Endodermal cell (in vitro differentiated cells): ENCODE measurements around the gene KCNK10. TPM values are rescaled to one million over a fixed set of nuclear protein-coding genes. Genes with fewer than 3 reads are reported as not detected.

Source experiments
- DNase-seq: peaks from one replicate; pipeline ENCODE4 v3.0.0-alpha.2; 2017
- H3K27ac ChIP-seq: 2 replicates; pipeline ENCODE4 v1.5.1; 2013; ENCODE audit warnings: mild to moderate bottlenecking, low read depth, low read length, moderate library complexity
- H3K27me3 ChIP-seq: 2 replicates; pipeline ENCODE4 v1.6.1; 2013; ENCODE audit warnings: mild to moderate bottlenecking, low read length, moderate library complexity; ENCODE audit not compliant: insufficient read depth, control insufficient read depth, poor library complexity, severe bottlenecking
- H3K36me3 ChIP-seq: 2 replicates; pipeline ENCODE4 v1.7.0; 2013; ENCODE audit warnings: mild to moderate bottlenecking, low read length, moderate library complexity; ENCODE audit not compliant: control insufficient read depth, insufficient read depth
- H3K4me1 ChIP-seq: one replicate; pipeline ENCODE4 v1.7.0; 2013; ENCODE audit warnings: low read length; ENCODE audit not compliant: control insufficient read depth, insufficient read depth
- H3K4me3 ChIP-seq: 2 replicates; pipeline ENCODE4 v1.5.1; 2013; ENCODE audit warnings: mild to moderate bottlenecking, low read length, moderate library complexity
- H3K9ac ChIP-seq: 2 replicates; pipeline ENCODE4 v1.6.1; 2013; ENCODE audit warnings: mild to moderate bottlenecking, low read length, moderate library complexity; ENCODE audit not compliant: poor library complexity, severe bottlenecking; ENCODE audit errors: extremely low read depth
- H3K9me3 ChIP-seq: 2 replicates; pipeline ENCODE4 v1.6.1; 2013; ENCODE audit warnings: mild to moderate bottlenecking, low read length, moderate library complexity; ENCODE audit not compliant: control insufficient read depth
- H3K27ac Mint-ChIP-seq: 2 replicates; pipeline ENCODE4 v1.8.0; 2020; ENCODE audit warnings: mixed read lengths
- H3K27me3 Mint-ChIP-seq: 2 replicates; pipeline ENCODE4 v1.8.0; 2021; ENCODE audit warnings: mild to moderate bottlenecking, mixed read lengths; ENCODE audit not compliant: insufficient read depth
- H3K36me3 Mint-ChIP-seq: 2 replicates; pipeline ENCODE4 v1.8.0; 2020; ENCODE audit warnings: low read depth, mixed read lengths
- H3K4me1 Mint-ChIP-seq: 2 replicates; pipeline ENCODE4 v1.8.0; 2020; ENCODE audit warnings: mixed read lengths
- H3K4me3 Mint-ChIP-seq: 2 replicates; pipeline ENCODE4 v1.8.0; 2020; ENCODE audit warnings: mild to moderate bottlenecking, moderate library complexity, mixed read lengths
- H3K9me3 Mint-ChIP-seq: 2 replicates; pipeline ENCODE4 v1.8.0; 2020; ENCODE audit warnings: mild to moderate bottlenecking, mixed read lengths
- CTCF ChIP-seq: fragments of 200-600 bp; sonication (generic); conservative IDR thresholded peaks from 2 replicates; pipeline ENCODE4 v1.5.0; 2021; ENCODE audit warnings: antibody characterized with exemption, mild to moderate bottlenecking
- WGBS, 2 experiments: methylation state at CpG; one replicate each; pipeline versions ENCODE4 v1.1.5 to v1.1.7; 2013; ENCODE audit warnings: missing lambda C conversion rate in 2 of 2, mixed read lengths in 1 of 2; ENCODE audit not compliant: insufficient coverage in 1 of 2, insufficient read length in 1 of 2; 5-methylcytosine and 5-hydroxymethylcytosine counted together
- total RNA-seq, 2 donors: library from RNA; stranded (reverse); fragmentation: NEBNext Ultra II Directional in 1 of 2; extraction: Animal tissue kit (Norgen Biotek cat#: 25700) in 1 of 2; gene quantifications; 2 replicates in 1 of 2; 3 replicates in 1 of 2; pipeline ENCODE4 v1.2.1, GENCODE V29; 2021

KCNK10 gene
- total RNA-seq, 2 donors from 2014 or later: 0.24 to 1.8 TPM

- peaks cover 2% of the 10 kb centered on the region for H3K36me3 Mint-ChIP-seq
- 88 to 93% methylated on average over 6 to 7 of the region's 7 CpGs for WGBS, 2 experiments
Observed at GRCh38 chr14:88168025-88168424, 155.0 kb downstream of the KCNK10 start.

GRCh38 chr14:88166616-88167015 lies 156.5 kb downstream of the KCNK10 start:
- Histone ChIP-seq H3K9me3 (peaks cover 26% of the 10 kb centered on the region), H3K4me1 (no peaks in the 10 kb centered on the region), H3K4me3 (no peak overlapping the region), H3K27ac (no peak overlapping the region), H3K9ac (no peak overlapping the region), H3K27me3 (no peaks in the 10 kb centered on the region), H3K36me3 (no peaks in the 10 kb centered on the region)
- Mint-ChIP-seq H3K27me3 (peaks cover 11% of the 10 kb centered on the region), H3K9me3 (peaks cover 19% of the 10 kb centered on the region), H3K27ac (no peak overlapping the region), H3K36me3 (peaks cover 2% of the 10 kb centered on the region), H3K4me3 (no peak overlapping the region), H3K4me1 (peaks cover 9% of the 10 kb centered on the region)
- WGBS, 2 experiments: 97% methylated on average over 3 of the region's 3 CpGs; no CpG with 5 or more reads in 1 of the 2 experiments
- DNase-seq: peak; percentile 35
- no peak for TF ChIP-seq CTCF

More at GRCh38 chr14:88168025-88168424, 155.0 kb downstream of the KCNK10 start:
- H3K9me3 Mint-ChIP-seq: peaks cover 20% of the 10 kb centered on the region
- peaks cover 9% of the 10 kb centered on the region for H3K4me1 Mint-ChIP-seq
- Histone ChIP-seq H3K4me1 (no peaks in the 10 kb centered on the region), H3K27me3 (no peaks in the 10 kb centered on the region), H3K9me3 (peaks cover 30% of the 10 kb centered on the region), H3K9ac (no peak overlapping the region), H3K27ac (no peak overlapping the region), H3K4me3 (no peak overlapping the region), H3K36me3 (no peaks in the 10 kb centered on the region)
- no peak overlapping the region for H3K4me3 Mint-ChIP-seq
- H3K27me3 Mint-ChIP-seq: peaks cover 21% of the 10 kb centered on the region
- TF ChIP-seq CTCF: no peak
- H3K27ac Mint-ChIP-seq: no peak overlapping the region
- DNase-seq: no peak

GRCh38 chr14:88164906-88165534 lies 158.0 kb downstream of the KCNK10 start:
- WGBS, 2 experiments: 79 to 97% methylated on average over 2 to 3 of the region's 3 CpGs
- H3K36me3 Mint-ChIP-seq: no peaks in the 10 kb centered on the region
- peak; percentile 28 for DNase-seq

More at GRCh38 chr14:88164906-88165534, 158.0 kb downstream of the KCNK10 start:
- Mint-ChIP-seq H3K4me1 (peaks cover 6% of the 10 kb centered on the region), H3K4me3 (no peak overlapping the region), H3K27ac (no peak overlapping the region), H3K9me3 (peaks cover 16% of the 10 kb centered on the region), H3K27me3 (peaks cover 7% of the 10 kb centered on the region)
- H3K36me3 ChIP-seq: no peaks in the 10 kb centered on the region
- no peaks in the 10 kb centered on the region for H3K4me1 ChIP-seq
- H3K9ac ChIP-seq: no peak overlapping the region
- H3K4me3 ChIP-seq: no peak overlapping the region
- no peak overlapping the region for H3K27ac ChIP-seq
- H3K27me3 ChIP-seq: no peaks in the 10 kb centered on the region
- TF ChIP-seq CTCF: no peak
- H3K9me3 ChIP-seq: peaks cover 20% of the 10 kb centered on the region
